DMS114 treated with DMSO at 0.1 percent for 48 hours (cell line): Measurements from ENCODE around the gene CDH23.

Experiments used
- DNase-seq: peaks from one replicate; lab custom pipeline; 2025; ENCODE audit not compliant: unreplicated experiment; lab: John Stamatoyannopoulos, UW

The CDH23 gene

GRCh38 chr10:71577345-71577744, 180.6 kb downstream of the CDH23 start:
- DNase-seq: no peak

GRCh38 chr10:71578069-71578468, 181.3 kb downstream of the CDH23 start:
- DNase-seq: no peak

GRCh38 chr10:71579668-71580067, 182.9 kb downstream of the CDH23 start:
- DNase-seq: no peak

GRCh38 chr10:71580415-71580814, 183.7 kb downstream of the CDH23 start:
- no peak for DNase-seq

- DNase-seq: no peak
These were observed 184.2 kb downstream of the CDH23 start for GRCh38 chr10:71580926-71581325.

- no peak for DNase-seq
These were observed 184.7 kb downstream of the CDH23 start for GRCh38 chr10:71581376-71581775.

GRCh38 chr10:71582019-71582418, 185.3 kb downstream of the CDH23 start:
- no peak for DNase-seq

GRCh38 chr10:71582506-71583475, 186.1 kb downstream of the CDH23 start:
- no peak for DNase-seq

GRCh38 chr10:71584461-71584860, 187.7 kb downstream of the CDH23 start:
- no peak for DNase-seq

GRCh38 chr10:71584902-71585563, 188.3 kb downstream of the CDH23 start:
- DNase-seq: no peak

- DNase-seq: no peak
These were observed 189.0 kb downstream of the CDH23 start for GRCh38 chr10:71585564-71586290.

- DNase-seq: no peak
These were observed 191.3 kb downstream of the CDH23 start for GRCh38 chr10:71587941-71588573.

GRCh38 chr10:71588685-71589084, 192.0 kb downstream of the CDH23 start:
- no peak for DNase-seq

GRCh38 chr10:71589617-71590551, 193.2 kb downstream of the CDH23 start:
- DNase-seq: no peak

- no peak for DNase-seq
These were observed 194.1 kb downstream of the CDH23 start for GRCh38 chr10:71590781-71591350.

- no peak for DNase-seq
These were observed 198.3 kb downstream of the CDH23 start for GRCh38 chr10:71594934-71595571.

- no peak for DNase-seq
These were observed 198.9 kb downstream of the CDH23 start for GRCh38 chr10:71595649-71596048.

GRCh38 chr10:71596127-71596526, 199.4 kb downstream of the CDH23 start:
- DNase-seq: no peak

- no peak for DNase-seq
These were observed 200.0 kb downstream of the CDH23 start for GRCh38 chr10:71596759-71597158.
